Suprapubic skin (tissue), 3 donors: ENCODE results near the gene OR10V1.

Experiments
- CTCF ChIP-seq, 2 donors: fragments of 200-600 bp in 1 of 2; fragments of 450-650 bp in 1 of 2; sonication (generic) in 1 of 2; IDR thresholded peaks; one replicate each; pipeline ENCODE4 v1.5.1; 2016 to 2019; ENCODE audit warnings: antibody characterized with exemption in 2 of 2, mild to moderate bottlenecking in 1 of 2, moderate library complexity in 1 of 2
- POLR2A ChIP-seq, 2 donors: fragments of 450-650 bp; IDR thresholded peaks; one replicate each; pipeline ENCODE4 v1.6.1; 2017; ENCODE audit warnings: antibody characterized with exemption in 2 of 2, mild to moderate bottlenecking in 2 of 2, moderate library complexity in 2 of 2

- no peak for TF ChIP-seq POLR2A (IDR thresholded peaks at IDR 0.05)
- TF ChIP-seq CTCF (IDR thresholded peaks at IDR 0.05), result no peak
Measured at GRCh38 chr11:59689015-59689414, 24.6 kb downstream of the OR10V1 start.
